ENCODE data around the gene EPHB3. TPM values are rescaled to one million over a fixed set of nuclear protein-coding genes. Genes with fewer than 3 reads are reported as not detected.
A peak's percentile ranks its signal among the peaks of the same experiment; 100 is the strongest.

EPHB3 gene
- total and polyA plus RNA-seq, 11 donors: 1.00 to 4.6 (median 1.8) TPM

GRCh38 chr3:184567946-184568559 lies 6.5 kb downstream of the EPHB3 start:
- peaks cover 0 to 16% (median 0%) of the 10 kb centered on the region in 9 donors for H3K27me3 ChIP-seq
- peak overlapping the region in 10 of 12 donors; percentile 27 to 80 (median 68) for H3K27ac ChIP-seq
- peak overlapping the region in 9 of 12 donors; percentile 52 to 66 (median 59) for H3K4me3 ChIP-seq
- TF ChIP-seq POLR2A (IDR thresholded peaks at IDR 0.05) (no peak), CTCF (IDR thresholded peaks at IDR 0.05) (no peak)
- DNase-seq (peak in 1 of 5 donors; percentile 60), ATAC-seq (no peak)
- intact Hi-C loops (cut with DNase I): loop anchor here in 1 of 10 donors (5.0 kb wide), 1 partner anchor 144 kb away; the partner anchor contains the start of gene MAGEF1
- H3K4me1 ChIP-seq: peaks cover 0 to 46% (median 15%) of the 10 kb centered on the region in 12 donors
- WGBS, 4 donors: 65 to 78% (median 75%) methylated on average over 15 to 16 of the region's 16 CpGs
- peaks cover 0 to 8% (median 0%) of the 10 kb centered on the region in 9 donors for H3K36me3 ChIP-seq
- no peaks in the 10 kb centered on the region for H3K9me3 ChIP-seq

GRCh38 chr3:184568560-184568923 lies 7.0 kb downstream of the EPHB3 start:
- intact Hi-C loops (cut with DNase I): loop anchor here in 1 of 10 donors (5.0 kb wide), 1 partner anchor 144 kb away; the partner anchor contains the start of gene MAGEF1
- TF ChIP-seq POLR2A (IDR thresholded peaks at IDR 0.05) (no peak), CTCF (IDR thresholded peaks at IDR 0.05) (no peak)
- Histone ChIP-seq H3K27ac (peak overlapping the region in 10 of 12 donors; percentile 27 to 80 (median 68)), H3K27me3 (peaks cover 0 to 16% (median 0%) of the 10 kb centered on the region in 9 donors), H3K9me3 (no peaks in the 10 kb centered on the region), H3K4me1 (peaks cover 0 to 41% (median 15%) of the 10 kb centered on the region in 12 donors), H3K36me3 (peaks cover 0 to 13% (median 0%) of the 10 kb centered on the region in 9 donors), H3K4me3 (peak overlapping the region; percentile 11 to 66 (median 56))
- 7 to 10% (median 9%) methylated on average over 11 to 16 of the region's 16 CpGs for WGBS, 4 donors
- no peak for DNase-seq
- ATAC-seq: peak in 2 of 4 donors; percentile 1 to 10

GRCh38 chr3:184568924-184569829 lies 7.6 kb downstream of the EPHB3 start:
- 1 to 8% (median 7%) methylated on average over 46 to 68 of the region's 68 CpGs for WGBS, 4 donors
- H3K4me1 ChIP-seq: peaks cover 0 to 39% (median 15%) of the 10 kb centered on the region in 12 donors
- peaks cover 0 to 16% (median 0%) of the 10 kb centered on the region in 9 donors for H3K27me3 ChIP-seq
- no peaks in the 10 kb centered on the region for H3K9me3 ChIP-seq
- ATAC-seq (peak; percentile 75 to 90 (median 85)), DNase-seq (peak; percentile 86 to 91 (median 88))
- peaks cover 0 to 13% (median 0%) of the 10 kb centered on the region in 9 donors for H3K36me3 ChIP-seq
- TF ChIP-seq CTCF (IDR thresholded peaks at IDR 0.05): no peak
- TF ChIP-seq POLR2A (IDR thresholded peaks at IDR 0.05): peak in 1 of 2 donors; percentile 20
- peak overlapping the region; percentile 11 to 66 (median 56) for H3K4me3 ChIP-seq
- intact Hi-C loops (cut with DNase I): loop anchor here in 1 of 10 donors (5.0 kb wide), 1 partner anchor 143 kb away; the partner anchor contains the start of gene MAGEF1
- H3K27ac ChIP-seq: peak overlapping the region in 11 of 12 donors; percentile 49 to 80 (median 70)

Measured in heart left ventricle (tissue), 16 donors.